ELR (cell line): ENCODE measurements around the gene COL11A2.

Experiments used
- DNase-seq: peaks from one replicate; pipeline ENCODE4 v3.0.0-alpha.2; 2015; ENCODE audit warnings: low read depth

The COL11A2 gene

GRCh38 chr6:33171880-33172687 lies 20.2 kb downstream of the COL11A2 start:
- no peak for DNase-seq

GRCh38 chr6:33171016-33171879 lies 21.0 kb downstream of the COL11A2 start:
- DNase-seq, result no peak

- DNase-seq, result no peak
Measured at GRCh38 chr6:33170176-33171015, 21.9 kb downstream of the COL11A2 start.

GRCh38 chr6:33169291-33170175 lies 22.7 kb downstream of the COL11A2 start:
- DNase-seq, result no peak

- no peak for DNase-seq
Measured at GRCh38 chr6:33168639-33169038, 23.6 kb downstream of the COL11A2 start.

- DNase-seq, result no peak
Measured at GRCh38 chr6:33168284-33168601, 24.0 kb downstream of the COL11A2 start.

GRCh38 chr6:33167374-33168283 lies 24.6 kb downstream of the COL11A2 start:
- DNase-seq, result no peak

GRCh38 chr6:33166811-33167210 lies 25.5 kb downstream of the COL11A2 start:
- DNase-seq, result no peak

GRCh38 chr6:33166363-33166762 lies 25.9 kb downstream of the COL11A2 start:
- no peak for DNase-seq

GRCh38 chr6:33165581-33166258 lies 26.5 kb downstream of the COL11A2 start:
- DNase-seq, result no peak

GRCh38 chr6:33164665-33165373 lies 27.4 kb downstream of the COL11A2 start:
- DNase-seq, result no peak

GRCh38 chr6:33164176-33164575 lies 28.1 kb downstream of the COL11A2 start:
- no peak for DNase-seq

GRCh38 chr6:33163540-33163939 lies 28.7 kb downstream of the COL11A2 start:
- no peak for DNase-seq

- DNase-seq, result peak; percentile 73
Measured at GRCh38 chr6:33161354-33162331, 30.6 kb downstream of the COL11A2 start.

- DNase-seq, result peak; percentile 85
Measured at GRCh38 chr6:33160728-33161344, 31.4 kb downstream of the COL11A2 start.

GRCh38 chr6:33160096-33160495 lies 32.2 kb downstream of the COL11A2 start:
- DNase-seq, result no peak

- DNase-seq, result no peak
Measured at GRCh38 chr6:33156964-33157363, 35.3 kb downstream of the COL11A2 start.
